Breast epithelium (tissue), 4 donors: ENCODE results near the gene SLC37A2. TPM values are rescaled to one million over a fixed set of nuclear protein-coding genes. Genes with fewer than 3 reads are reported as not detected.

Experiments
- DNase-seq, 2 donors: peaks; one replicate each; pipeline ENCODE4 v3.0.0-alpha.2; 2019; ENCODE audit warnings: low spot score in 2 of 2
- H3K27ac ChIP-seq, 2 donors: fragments of 200-600 bp; sonication (generic) in 1 of 2; one replicate each; pipeline ENCODE4 v1.5.1; 2016 to 2019; ENCODE audit warnings: mild to moderate bottlenecking in 1 of 2
- H3K27me3 ChIP-seq, 2 donors: fragments of 200-600 bp; sonication (generic) in 1 of 2; one replicate each; pipeline versions ENCODE4 v1.5.1 to v1.6.0; 2017 to 2019; ENCODE audit warnings: control low read depth in 1 of 2, mild to moderate bottlenecking in 1 of 2
- H3K36me3 ChIP-seq: fragments of 200-600 bp; one replicate; pipeline ENCODE4 v1.5.1; 2019
- H3K4me1 ChIP-seq, 2 donors: fragments of 200-600 bp; sonication (generic); one replicate each; pipeline ENCODE4 v1.5.1; 2016 to 2019; ENCODE audit warnings: control low read depth in 1 of 2
- H3K4me3 ChIP-seq, 3 donors: fragments of 200-600 bp; sonication (generic); 1 replicate in 2 of 3; 2 replicates in 1 of 3; pipeline ENCODE4 v1.5.1; 2016 to 2019; ENCODE audit warnings: mild to moderate bottlenecking in 3 of 3, moderate library complexity in 2 of 3
- H3K9me3 ChIP-seq, 2 donors: fragments of 200-600 bp; sonication (generic) in 1 of 2; one replicate each; pipeline ENCODE4 v1.5.1; 2016 to 2019; ENCODE audit warnings: control low read depth in 1 of 2
- CTCF ChIP-seq, 3 donors: fragments of 450-650 bp; IDR thresholded peaks; one replicate each; pipeline ENCODE4 v1.5.1; 2016 to 2017; ENCODE audit warnings: antibody characterized with exemption in 3 of 3, mild to moderate bottlenecking in 3 of 3, moderate library complexity in 3 of 3
- POLR2A ChIP-seq: fragments of 450-650 bp; IDR thresholded peaks from one replicate; pipeline ENCODE4 v1.6.1; 2016; ENCODE audit warnings: antibody characterized with exemption, mild to moderate bottlenecking, moderate library complexity
- POLR2AphosphoS5 ChIP-seq, 3 donors: sonication (generic); formaldehyde crosslinking; IDR thresholded peaks; one replicate each; pipeline ENCODE4 v1.6.1; 2017; ENCODE audit warnings: antibody characterized with exemption in 3 of 3
- intact Hi-C: fragments of 100-400 bp; cut with DNase I; formaldehyde crosslinking; loops from one replicate; pipeline ENCODE4 v1.15.1; 2023; ENCODE audit warnings: low total_unique reads
- total RNA-seq, 3 donors: library from RNA; depleted of rRNA; stranded (reverse); fragments of >200 nt; gene quantifications; one replicate each; pipeline ENCODE4 v1.1.0, GENCODE V29; 2016

SLC37A2 gene
- total RNA-seq, 3 donors from 2014 or later = 3.9 to 38.9 (median 13.6) TPM

GRCh38 chr11:125123194-125123946, 60.3 kb downstream of the SLC37A2 start:
- no peak overlapping the region for H3K27ac ChIP-seq
- H3K4me1 ChIP-seq = no peaks in the 10 kb centered on the region
- no peak for DNase-seq
- peaks cover 0 to 9% of the 10 kb centered on the region in 2 donors for H3K27me3 ChIP-seq
- intact Hi-C loops = no loop called here
- no peaks in the 10 kb centered on the region for H3K9me3 ChIP-seq
- H3K36me3 ChIP-seq = no peaks in the 10 kb centered on the region
- peak overlapping the region in 1 of 3 donors; percentile 0 for H3K4me3 ChIP-seq
- TF ChIP-seq POLR2A (no peak), CTCF (IDR thresholded peaks at IDR 0.05) (no peak), POLR2AphosphoS5 (IDR thresholded peaks at IDR 0.05) (no peak)

- H3K27me3 ChIP-seq = peaks cover 0 to 7% of the 10 kb centered on the region in 2 donors
- peak overlapping the region in 1 of 3 donors; percentile 0 for H3K4me3 ChIP-seq
- no peaks in the 10 kb centered on the region for H3K4me1 ChIP-seq
- intact Hi-C loops = no loop called here
- DNase-seq = no peak
- H3K9me3 ChIP-seq = no peaks in the 10 kb centered on the region
- H3K27ac ChIP-seq = no peak overlapping the region
- H3K36me3 ChIP-seq = no peaks in the 10 kb centered on the region
- TF ChIP-seq POLR2AphosphoS5 (IDR thresholded peaks at IDR 0.05) = no peak
- peak in 1 of 3 donors; percentile 17 for TF ChIP-seq CTCF (IDR thresholded peaks at IDR 0.05)
- TF ChIP-seq POLR2A = no peak
Observed at GRCh38 chr11:125123947-125124617, 61.0 kb downstream of the SLC37A2 start.

- Histone ChIP-seq H3K36me3 (no peaks in the 10 kb centered on the region), H3K9me3 (no peaks in the 10 kb centered on the region), H3K4me3 (no peak overlapping the region), H3K27ac (no peak overlapping the region), H3K4me1 (no peaks in the 10 kb centered on the region), H3K27me3 (peaks cover 0 to 8% of the 10 kb centered on the region in 2 donors)
- TF ChIP-seq CTCF (IDR thresholded peaks at IDR 0.05) (no peak), POLR2AphosphoS5 (IDR thresholded peaks at IDR 0.05) (no peak), POLR2A (no peak)
- DNase-seq = no peak
- intact Hi-C loops = no loop called here
Observed at GRCh38 chr11:125124618-125124992, 61.5 kb downstream of the SLC37A2 start.

- H3K9me3 ChIP-seq = no peaks in the 10 kb centered on the region
- H3K36me3 ChIP-seq = no peaks in the 10 kb centered on the region
- H3K27me3 ChIP-seq = peaks cover 0 to 4% of the 10 kb centered on the region in 2 donors
- TF ChIP-seq POLR2A (no peak), CTCF (IDR thresholded peaks at IDR 0.05) (no peak), POLR2AphosphoS5 (IDR thresholded peaks at IDR 0.05) (no peak)
- no peak for DNase-seq
- no peak overlapping the region for H3K4me3 ChIP-seq
- intact Hi-C loops = no loop called here
- H3K4me1 ChIP-seq = no peaks in the 10 kb centered on the region
- no peak overlapping the region for H3K27ac ChIP-seq
Observed at GRCh38 chr11:125128450-125128849, 65.3 kb downstream of the SLC37A2 start.
